GM06990 (cell line): ENCODE results near the gene GALK1.
A peak's percentile ranks its signal among the peaks of the same experiment; 100 is the strongest.

Source experiments
- DNase-seq: peaks from one replicate; pipeline ENCODE4 v3.0.0-alpha.2; 2011; ENCODE audit not compliant: insufficient read length; ENCODE audit errors: extremely low read depth
- H3K27me3 ChIP-seq: replicated peaks from 2 replicates; pipeline ENCODE4 v1.6.0; 2011; ENCODE audit warnings: low read length; ENCODE audit not compliant: control insufficient read depth, insufficient read depth
- H3K36me3 ChIP-seq: 2 replicates; pipeline ENCODE4 v1.5.1; 2011; ENCODE audit warnings: low read length; ENCODE audit not compliant: control insufficient read depth, insufficient read depth
- H3K4me3 ChIP-seq: replicated peaks from 2 replicates; pipeline ENCODE4 v1.5.1; 2011; ENCODE audit warnings: low read depth, mild to moderate bottlenecking, control low read depth, low read length
- CTCF ChIP-seq: IDR thresholded peaks from 2 replicates; pipeline ENCODE4 v1.5.1; 2011; ENCODE audit warnings: low read length, control low read depth, mild to moderate bottlenecking, inconsistent platforms; ENCODE audit not compliant: insufficient read depth, poor library complexity, severe bottlenecking

The GALK1 gene

DNA sequence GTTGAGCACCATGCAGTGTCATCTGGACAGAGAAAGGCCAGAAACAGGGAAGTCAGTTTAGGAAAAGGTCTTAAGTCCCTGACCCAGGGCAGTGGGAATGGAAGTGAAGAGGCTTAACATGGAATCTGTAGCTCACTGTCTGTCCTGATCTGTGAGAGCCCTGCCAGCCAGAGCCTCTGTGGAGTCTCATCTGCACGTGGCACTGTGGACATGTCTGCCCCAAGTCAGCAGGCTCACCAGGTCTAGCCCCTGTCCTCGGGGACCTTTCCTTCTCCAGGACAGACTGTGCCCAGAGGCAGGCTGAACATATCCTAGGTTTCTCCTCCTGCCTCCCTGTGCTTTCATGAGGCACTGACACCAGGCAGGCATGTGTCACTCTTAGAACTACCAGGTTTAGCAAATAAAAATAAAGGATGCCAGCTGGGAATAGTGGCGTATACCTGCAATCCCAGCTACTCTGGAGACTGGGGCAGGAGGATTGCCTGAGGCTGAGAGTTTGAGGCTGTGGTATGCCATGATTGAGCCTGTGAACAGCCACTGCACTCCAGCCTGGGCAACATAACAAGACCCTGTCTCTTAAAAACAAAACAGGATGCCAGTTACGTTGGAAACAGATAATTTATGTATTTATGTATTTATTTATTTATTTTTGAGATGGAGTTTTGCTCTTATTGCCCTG is 42.0 kb upstream of the GALK1 start:
- DNase-seq: no peak
- Histone ChIP-seq H3K27me3 (no peaks in the 10 kb centered on the region), H3K4me3 (no peak overlapping the region), H3K36me3 (peaks cover 10% of the 10 kb centered on the region)
- no peak for TF ChIP-seq CTCF

GRCh38 chr17:75803883-75804282 is 38.9 kb upstream of the GALK1 start:
- no peak overlapping the region for H3K4me3 ChIP-seq
- TF ChIP-seq CTCF: no peak
- no peaks in the 10 kb centered on the region; the same call in 1 of the 2 replicates for H3K36me3 ChIP-seq
- no peak for DNase-seq
- H3K27me3 ChIP-seq: no peaks in the 10 kb centered on the region

- peak; percentile 7 for TF ChIP-seq CTCF
- no peaks in the 10 kb centered on the region for H3K27me3 ChIP-seq
- H3K36me3 ChIP-seq: peaks cover 4% of the 10 kb centered on the region
- no peak overlapping the region for H3K4me3 ChIP-seq
- DNase-seq: no peak
Observed at GRCh38 chr17:75799402-75799801, 34.4 kb upstream of the GALK1 start.

GRCh38 chr17:75795820-75796607 is 31.0 kb upstream of the GALK1 start:
- TF ChIP-seq CTCF: no peak
- H3K36me3 ChIP-seq: peaks cover 7% of the 10 kb centered on the region
- no peaks in the 10 kb centered on the region for H3K27me3 ChIP-seq
- no peak for DNase-seq
- H3K4me3 ChIP-seq: no peak overlapping the region

GRCh38 chr17:75793460-75793859 is 28.5 kb upstream of the GALK1 start:
- DNase-seq: no peak
- no peak overlapping the region for H3K4me3 ChIP-seq
- no peak for TF ChIP-seq CTCF
- H3K27me3 ChIP-seq: no peaks in the 10 kb centered on the region
- H3K36me3 ChIP-seq: peaks cover 7% of the 10 kb centered on the region

DNA sequence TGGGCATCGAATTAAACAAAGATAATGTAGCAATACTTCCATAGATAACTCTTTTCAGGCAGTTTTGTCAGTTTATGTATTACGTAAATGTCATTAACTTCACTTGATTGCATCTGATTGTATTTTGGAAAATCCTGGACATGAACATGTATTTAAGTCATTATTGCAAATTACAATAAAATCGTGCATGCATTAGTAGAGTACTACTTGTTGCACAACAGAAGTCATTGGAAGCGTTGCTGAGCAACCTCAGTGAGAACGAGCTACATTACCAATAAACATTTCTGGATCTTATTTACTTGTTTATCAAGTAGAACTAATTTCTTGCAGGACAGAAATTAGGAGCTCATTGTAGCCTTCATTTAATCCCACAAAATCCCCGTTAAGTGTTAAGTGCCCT is 26.3 kb upstream of the GALK1 start:
- no peak for TF ChIP-seq CTCF
- no peaks in the 10 kb centered on the region for H3K27me3 ChIP-seq
- DNase-seq: no peak
- H3K4me3 ChIP-seq: no peak overlapping the region
- peaks cover 4% of the 10 kb centered on the region for H3K36me3 ChIP-seq
